Loucy (cell line): ENCODE results near the gene SSTR3.

Experiments
- EZH2phosphoT487 ChIP-seq: fragments of 200-600 bp; IDR thresholded peaks from 2 replicates; pipeline ENCODE4 v1.6.1; 2018; ENCODE audit warnings: antibody characterized with exemption, mild to moderate bottlenecking, moderate library complexity, borderline replicate concordance
- TF ChIP-seq, protein P1 (sequence below): fragments of 200-600 bp; sonication (generic); conservative IDR thresholded peaks from 2 replicates; pipeline ENCODE4 v1.5.1; 2014; ENCODE audit warnings: mild to moderate bottlenecking, antibody characterized with exemption, low read length

DNA sequence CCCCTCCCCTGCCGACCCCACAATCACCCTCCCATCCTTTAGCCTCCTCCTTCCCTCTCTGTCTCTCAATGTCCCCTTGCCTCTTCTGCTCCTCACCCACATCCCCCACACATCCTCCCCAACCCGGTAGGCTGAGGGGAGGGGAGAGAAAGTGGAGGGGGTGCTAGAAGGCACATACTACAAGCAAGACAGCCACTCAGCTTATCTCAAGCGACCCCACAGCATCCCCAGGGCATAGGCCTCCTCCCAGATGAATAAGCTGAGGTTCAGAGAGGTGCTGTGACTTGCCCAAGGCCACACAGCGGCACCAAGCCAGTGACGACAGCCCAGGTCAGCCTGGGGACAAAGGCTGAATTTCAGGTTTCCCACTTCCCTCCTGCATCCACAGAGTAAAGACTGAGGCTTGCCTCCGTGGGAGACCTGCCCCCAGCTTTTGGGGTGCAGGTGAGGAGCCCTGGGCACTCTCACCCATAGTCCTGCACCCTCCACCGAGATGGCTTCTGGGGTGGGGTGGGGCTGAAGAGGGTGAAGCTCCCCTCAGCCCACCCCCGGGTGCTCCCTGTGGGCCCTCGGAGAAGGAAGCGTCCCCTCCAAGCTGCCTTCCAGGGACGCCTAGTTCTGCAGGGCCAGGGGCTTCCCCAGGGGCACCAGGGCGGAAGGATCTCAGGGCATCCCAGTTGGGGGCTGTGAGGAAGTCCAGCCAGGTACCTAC, 31.3 kb upstream of the SSTR3 start:
- TF ChIP-seq, protein P1, sequence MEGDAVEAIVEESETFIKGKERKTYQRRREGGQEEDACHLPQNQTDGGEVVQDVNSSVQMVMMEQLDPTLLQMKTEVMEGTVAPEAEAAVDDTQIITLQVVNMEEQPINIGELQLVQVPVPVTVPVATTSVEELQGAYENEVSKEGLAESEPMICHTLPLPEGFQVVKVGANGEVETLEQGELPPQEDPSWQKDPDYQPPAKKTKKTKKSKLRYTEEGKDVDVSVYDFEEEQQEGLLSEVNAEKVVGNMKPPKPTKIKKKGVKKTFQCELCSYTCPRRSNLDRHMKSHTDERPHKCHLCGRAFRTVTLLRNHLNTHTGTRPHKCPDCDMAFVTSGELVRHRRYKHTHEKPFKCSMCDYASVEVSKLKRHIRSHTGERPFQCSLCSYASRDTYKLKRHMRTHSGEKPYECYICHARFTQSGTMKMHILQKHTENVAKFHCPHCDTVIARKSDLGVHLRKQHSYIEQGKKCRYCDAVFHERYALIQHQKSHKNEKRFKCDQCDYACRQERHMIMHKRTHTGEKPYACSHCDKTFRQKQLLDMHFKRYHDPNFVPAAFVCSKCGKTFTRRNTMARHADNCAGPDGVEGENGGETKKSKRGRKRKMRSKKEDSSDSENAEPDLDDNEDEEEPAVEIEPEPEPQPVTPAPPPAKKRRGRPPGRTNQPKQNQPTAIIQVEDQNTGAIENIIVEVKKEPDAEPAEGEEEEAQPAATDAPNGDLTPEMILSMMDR, result no peak
- no peak for TF ChIP-seq EZH2phosphoT487
